Measurements from ENCODE around the gene M1AP. TPM values are rescaled to one million over a fixed set of nuclear protein-coding genes. Genes with fewer than 3 reads are reported as not detected.

Gene M1AP
- total and polyA plus RNA-seq, 2 donors (not counting 1 experiment from before 2014, with no cell fraction given) = not detected

- no peaks in the 10 kb centered on the region for H3K4me1 ChIP-seq (ENCODE audit: control insufficient read depth, extremely low read depth, insufficient read depth, low read length)
- H3K9me3 ChIP-seq (ENCODE audit: control insufficient read depth, insufficient read depth, low read depth, low read length) = no peaks in the 10 kb centered on the region
- no peak overlapping the region for H3K9ac ChIP-seq (ENCODE audit: insufficient read depth, low read length)
- H3K4me3 ChIP-seq (replicated peaks in 1 of 4; ENCODE audit: control extremely low read depth in 1 of 4, insufficient read depth in 1 of 4, low read depth in 3 of 4, low read length in 4 of 4) = no peak overlapping the region
- no peak for TF ChIP-seq CTCF (conservative IDR thresholded peaks at IDR 0.05 in 1 of 2, IDR thresholded peaks at IDR 0.05 in 1 of 2; ENCODE audit: low read depth in 1 of 2, low read length in 2 of 2)
- TF ChIP-seq EZH2 (IDR thresholded peaks at IDR 0.05; ENCODE audit: low read length, missing control alignments) = no peak
- H2AFZ ChIP-seq (ENCODE audit: low read length) = no peak overlapping the region
- no peaks in the 10 kb centered on the region for H3K27me3 ChIP-seq (ENCODE audit: control insufficient read depth, insufficient read depth, low read length)
- H3K36me3 ChIP-seq (ENCODE audit: control insufficient read depth, insufficient read depth, low read length) = no peaks in the 10 kb centered on the region
- no peak overlapping the region for H3K27ac ChIP-seq (ENCODE audit: insufficient read depth, low read length)
- DNase-seq (ENCODE audit: low read depth in 2 of 2) = no peak
- H3K79me2 ChIP-seq (ENCODE audit: control insufficient read depth, insufficient read depth, low read length) = no peaks in the 10 kb centered on the region
- H3K4me2 ChIP-seq (ENCODE audit: extremely low read depth, insufficient read depth, low read length) = no peak overlapping the region
- no peaks in the 10 kb centered on the region for H4K20me1 ChIP-seq (ENCODE audit: control insufficient read depth, extremely low read depth, insufficient read depth, low read length)
Observed at GRCh38 chr2:74679615-74680014, 31.5 kb upstream of the M1AP start.

- Histone ChIP-seq H2AFZ (ENCODE audit: low read length) (no peak overlapping the region), H3K4me1 (ENCODE audit: control insufficient read depth, extremely low read depth, insufficient read depth, low read length) (no peaks in the 10 kb centered on the region), H4K20me1 (ENCODE audit: control insufficient read depth, extremely low read depth, insufficient read depth, low read length) (no peaks in the 10 kb centered on the region), H3K9ac (ENCODE audit: insufficient read depth, low read length) (no peak overlapping the region), H3K9me3 (ENCODE audit: control insufficient read depth, insufficient read depth, low read depth, low read length) (no peaks in the 10 kb centered on the region), H3K27me3 (ENCODE audit: control insufficient read depth, insufficient read depth, low read length) (no peaks in the 10 kb centered on the region), H3K79me2 (ENCODE audit: control insufficient read depth, insufficient read depth, low read length) (no peaks in the 10 kb centered on the region), H3K27ac (ENCODE audit: insufficient read depth, low read length) (no peak overlapping the region), H3K36me3 (ENCODE audit: control insufficient read depth, insufficient read depth, low read length) (no peaks in the 10 kb centered on the region), H3K4me2 (ENCODE audit: extremely low read depth, insufficient read depth, low read length) (no peak overlapping the region), H3K4me3 (replicated peaks in 1 of 4; ENCODE audit: control extremely low read depth in 1 of 4, insufficient read depth in 1 of 4, low read depth in 3 of 4, low read length in 4 of 4) (no peak overlapping the region)
- no peak for DNase-seq (ENCODE audit: low read depth in 2 of 2)
- TF ChIP-seq EZH2 (IDR thresholded peaks at IDR 0.05; ENCODE audit: low read length, missing control alignments) = no peak
- TF ChIP-seq CTCF (conservative IDR thresholded peaks at IDR 0.05 in 1 of 2, IDR thresholded peaks at IDR 0.05 in 1 of 2; ENCODE audit: low read depth in 1 of 2, low read length in 2 of 2) = no peak
Observed at GRCh38 chr2:74676331-74676730, 28.2 kb upstream of the M1AP start.

- no peaks in the 10 kb centered on the region for H3K27me3 ChIP-seq (ENCODE audit: control insufficient read depth, insufficient read depth, low read length)
- no peak overlapping the region for H3K4me3 ChIP-seq (replicated peaks in 1 of 4; ENCODE audit: control extremely low read depth in 1 of 4, insufficient read depth in 1 of 4, low read depth in 3 of 4, low read length in 4 of 4)
- H4K20me1 ChIP-seq (ENCODE audit: control insufficient read depth, extremely low read depth, insufficient read depth, low read length) = no peaks in the 10 kb centered on the region
- H3K4me1 ChIP-seq (ENCODE audit: control insufficient read depth, extremely low read depth, insufficient read depth, low read length) = no peaks in the 10 kb centered on the region
- no peak overlapping the region for H3K9ac ChIP-seq (ENCODE audit: insufficient read depth, low read length)
- no peak for DNase-seq (ENCODE audit: low read depth in 2 of 2)
- H2AFZ ChIP-seq (ENCODE audit: low read length) = no peak overlapping the region
- H3K9me3 ChIP-seq (ENCODE audit: control insufficient read depth, insufficient read depth, low read depth, low read length) = no peaks in the 10 kb centered on the region
- no peak overlapping the region for H3K27ac ChIP-seq (ENCODE audit: insufficient read depth, low read length)
- TF ChIP-seq EZH2 (IDR thresholded peaks at IDR 0.05; ENCODE audit: low read length, missing control alignments) (no peak), CTCF (conservative IDR thresholded peaks at IDR 0.05 in 1 of 2, IDR thresholded peaks at IDR 0.05 in 1 of 2; ENCODE audit: low read depth in 1 of 2, low read length in 2 of 2) (no peak)
- no peaks in the 10 kb centered on the region for H3K36me3 ChIP-seq (ENCODE audit: control insufficient read depth, insufficient read depth, low read length)
- H3K79me2 ChIP-seq (ENCODE audit: control insufficient read depth, insufficient read depth, low read length) = no peaks in the 10 kb centered on the region
- H3K4me2 ChIP-seq (ENCODE audit: extremely low read depth, insufficient read depth, low read length) = no peak overlapping the region
Observed at GRCh38 chr2:74675090-74675489, 27.0 kb upstream of the M1AP start.

Data from fibroblast of lung (primary cell).